ENCODE data around the gene DPP7.

DNA sequence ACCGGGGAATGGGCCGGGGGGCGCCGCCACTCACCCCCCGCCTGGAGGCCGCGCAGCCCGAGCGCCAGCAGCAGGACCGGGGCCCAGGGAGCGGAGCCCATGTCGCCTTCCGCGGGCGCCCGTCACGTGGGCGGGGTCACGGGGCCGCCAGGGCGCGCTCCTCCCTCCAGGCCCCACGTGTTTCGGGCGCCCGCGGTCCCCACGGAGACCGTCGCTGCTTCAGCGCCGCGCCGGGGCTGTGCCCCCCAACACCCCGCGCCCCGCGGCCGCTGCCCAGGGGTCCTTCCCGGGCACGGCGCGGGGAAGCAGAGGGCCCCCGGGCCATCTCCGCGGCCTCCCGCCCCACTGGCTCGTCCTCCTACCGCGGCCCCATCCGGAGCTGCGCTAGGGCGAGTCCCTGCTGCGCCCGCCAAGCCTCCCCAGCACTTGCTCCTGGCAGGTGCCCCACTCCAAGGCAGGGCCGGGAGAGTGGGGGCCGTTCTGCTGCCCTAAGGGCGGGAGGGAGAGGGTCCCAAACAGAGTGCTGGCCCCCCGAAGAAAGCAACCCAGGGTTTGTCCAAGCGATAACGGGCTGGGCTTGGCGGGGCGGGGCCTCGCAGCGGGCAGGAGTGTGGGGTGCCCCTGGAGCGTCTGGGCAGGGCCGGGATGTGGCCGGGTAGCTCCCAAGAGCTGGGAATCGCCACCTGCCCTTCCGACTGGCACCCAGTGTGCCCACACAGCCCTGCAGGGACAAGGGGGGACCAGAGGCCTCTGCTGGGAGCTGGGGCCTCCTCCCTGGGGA is at the start of gene DPP7:
- TF ChIP-seq TAF1 (IDR thresholded peaks at IDR 0.05; ENCODE audit: borderline replicate concordance, insufficient read depth, low read length) = 0 out of 2 replicates have a peak, but pooled peaks have one; percentile 55
- peak; percentile 62 for TF ChIP-seq POLR2AphosphoS5 (IDR thresholded peaks at IDR 0.05; ENCODE audit: low read depth, low read length)
- TF ChIP-seq SIN3A (IDR thresholded peaks at IDR 0.05; ENCODE audit: borderline replicate concordance, insufficient read depth, low read length) = no peak

Measured in PFSK-1 (cell line).